Measurements from ENCODE around the gene RRP1B.

RRP1B gene

GRCh38 chr21:43720539-43721166, 61.3 kb downstream of the RRP1B start:
- DNase-seq (ENCODE audit: low read depth in 2 of 3, low spot score in 2 of 3), result no peak

- DNase-seq (ENCODE audit: low read depth in 2 of 3, low spot score in 2 of 3), result no peak
These were observed 61.8 kb downstream of the RRP1B start for GRCh38 chr21:43721206-43721605.

- no peak for DNase-seq (ENCODE audit: low read depth in 2 of 3, low spot score in 2 of 3)
These were observed 62.6 kb downstream of the RRP1B start for GRCh38 chr21:43721939-43722338.

GRCh38 chr21:43723648-43724047, 64.3 kb downstream of the RRP1B start:
- no peak for DNase-seq (ENCODE audit: low read depth in 2 of 3, low spot score in 2 of 3)

GRCh38 chr21:43726686-43727518, 67.5 kb downstream of the RRP1B start:
- DNase-seq (ENCODE audit: low read depth in 2 of 3, low spot score in 2 of 3), result no peak

GRCh38 chr21:43727519-43728153, 68.3 kb downstream of the RRP1B start:
- no peak for DNase-seq (ENCODE audit: low read depth in 2 of 3, low spot score in 2 of 3)

GRCh38 chr21:43728154-43728466, 68.8 kb downstream of the RRP1B start:
- no peak for DNase-seq (ENCODE audit: low read depth in 2 of 3, low spot score in 2 of 3)

GRCh38 chr21:43728467-43729390, 69.4 kb downstream of the RRP1B start:
- peak; percentile 67 to 82 (median 76) for DNase-seq (ENCODE audit: low read depth in 2 of 3, low spot score in 2 of 3)

GRCh38 chr21:43731476-43731875, 72.1 kb downstream of the RRP1B start:
- no peak for DNase-seq (ENCODE audit: low read depth in 2 of 3, low spot score in 2 of 3)

- DNase-seq (ENCODE audit: low read depth in 2 of 3, low spot score in 2 of 3), result no peak
These were observed 72.7 kb downstream of the RRP1B start for GRCh38 chr21:43731891-43732711.

GRCh38 chr21:43733060-43733459, 73.7 kb downstream of the RRP1B start:
- DNase-seq (ENCODE audit: low read depth in 2 of 3, low spot score in 2 of 3), result no peak

- DNase-seq (ENCODE audit: low read depth in 2 of 3, low spot score in 2 of 3), result no peak
These were observed 74.2 kb downstream of the RRP1B start for GRCh38 chr21:43733529-43734071.

GRCh38 chr21:43734131-43734927, 75.0 kb downstream of the RRP1B start:
- DNase-seq (ENCODE audit: low read depth in 2 of 3, low spot score in 2 of 3), result no peak

- DNase-seq (ENCODE audit: low read depth in 2 of 3, low spot score in 2 of 3), result no peak
These were observed 75.5 kb downstream of the RRP1B start for GRCh38 chr21:43734928-43735229.

GRCh38 chr21:43735236-43736091, 76.1 kb downstream of the RRP1B start:
- no peak for DNase-seq (ENCODE audit: low read depth in 2 of 3, low spot score in 2 of 3)

GRCh38 chr21:43736224-43736883, 77.0 kb downstream of the RRP1B start:
- no peak for DNase-seq (ENCODE audit: low read depth in 2 of 3, low spot score in 2 of 3)

- no peak for DNase-seq (ENCODE audit: low read depth in 2 of 3, low spot score in 2 of 3)
These were observed 78.0 kb downstream of the RRP1B start for GRCh38 chr21:43737158-43737950.

Measured in activated CD8-positive, alpha-beta memory T cell treated with anti-CD3 and anti-CD28 coated beads for 48 hours (primary cell).